HL-60/S4 treated with phorbol 12-myristate 13-acetate at 8.2 ng/mL for 4 days and 3 days (cell line): ENCODE data around the gene RAD51D.
"Not testable (repeated sequence)": the region's sequence is repeated elsewhere in the genome, so short reads cannot be mapped to it uniquely, and the experiment has no call there.

Experiments used
- in situ Hi-C: fragments of 300-500 bp; cut with MboI; formaldehyde crosslinking; loops from 2 replicates; pipeline ENCODE4 v1.15.0; 2022; ENCODE audit warnings: low sequenced_read_pairs

Gene RAD51D

GRCh38 chr17:35073991-35074627, 45.6 kb downstream of the RAD51D start:
- in situ Hi-C loops, result no loop called here

DNA sequence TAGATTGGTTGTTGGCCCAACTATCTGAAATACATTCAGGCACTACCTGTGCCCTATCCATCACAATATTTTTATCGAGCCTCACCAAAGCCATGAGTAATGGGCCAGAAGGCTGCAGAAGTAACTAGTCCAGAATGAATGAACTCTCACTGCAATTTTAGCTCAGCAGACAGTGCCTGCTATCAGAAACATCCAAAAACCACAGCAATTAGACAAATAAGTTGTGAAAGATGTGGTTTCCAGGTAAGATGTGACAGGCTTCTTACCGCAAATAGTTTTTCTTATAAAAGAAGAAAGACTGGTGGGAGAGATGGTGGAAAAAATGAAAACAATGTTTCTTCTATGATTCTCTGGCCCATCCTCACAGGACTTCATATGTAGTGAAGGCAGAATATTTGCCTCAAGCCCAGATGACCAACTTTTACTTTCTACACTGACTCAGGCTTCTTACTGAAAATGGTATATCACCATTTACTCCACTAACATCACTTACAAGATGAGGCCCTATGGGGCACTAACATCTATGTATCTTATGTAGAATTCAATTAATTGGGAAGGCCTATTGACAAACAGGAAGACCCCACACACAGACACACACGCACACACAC, 46.4 kb downstream of the RAD51D start:
- in situ Hi-C loops, result no loop called here

DNA sequence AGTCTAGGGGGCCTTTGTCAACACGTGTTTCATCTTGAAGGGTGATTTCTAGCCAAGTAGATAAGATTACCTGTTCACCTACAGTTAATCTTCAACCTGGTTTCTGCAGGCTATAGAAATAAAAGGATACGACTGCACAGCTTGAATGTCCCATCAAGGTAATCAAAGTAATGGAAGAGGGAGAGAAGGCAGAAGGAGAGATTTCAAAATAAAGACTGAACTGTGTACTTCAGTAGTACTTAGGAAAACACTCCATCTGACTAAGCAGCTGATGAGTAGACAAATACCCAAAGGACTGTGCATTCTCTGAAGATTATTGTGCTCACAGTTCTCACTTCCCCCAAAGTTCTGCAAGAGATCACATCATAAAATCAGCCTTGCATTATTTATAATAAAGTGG, 50.3 kb downstream of the RAD51D start:
- in situ Hi-C loops, result no loop called here

GRCh38 chr17:35068249-35068648, 51.4 kb downstream of the RAD51D start:
- in situ Hi-C loops, result no loop called here

- in situ Hi-C loops, result no loop called here
Measured at GRCh38 chr17:35065880-35066279, 53.8 kb downstream of the RAD51D start.

DNA sequence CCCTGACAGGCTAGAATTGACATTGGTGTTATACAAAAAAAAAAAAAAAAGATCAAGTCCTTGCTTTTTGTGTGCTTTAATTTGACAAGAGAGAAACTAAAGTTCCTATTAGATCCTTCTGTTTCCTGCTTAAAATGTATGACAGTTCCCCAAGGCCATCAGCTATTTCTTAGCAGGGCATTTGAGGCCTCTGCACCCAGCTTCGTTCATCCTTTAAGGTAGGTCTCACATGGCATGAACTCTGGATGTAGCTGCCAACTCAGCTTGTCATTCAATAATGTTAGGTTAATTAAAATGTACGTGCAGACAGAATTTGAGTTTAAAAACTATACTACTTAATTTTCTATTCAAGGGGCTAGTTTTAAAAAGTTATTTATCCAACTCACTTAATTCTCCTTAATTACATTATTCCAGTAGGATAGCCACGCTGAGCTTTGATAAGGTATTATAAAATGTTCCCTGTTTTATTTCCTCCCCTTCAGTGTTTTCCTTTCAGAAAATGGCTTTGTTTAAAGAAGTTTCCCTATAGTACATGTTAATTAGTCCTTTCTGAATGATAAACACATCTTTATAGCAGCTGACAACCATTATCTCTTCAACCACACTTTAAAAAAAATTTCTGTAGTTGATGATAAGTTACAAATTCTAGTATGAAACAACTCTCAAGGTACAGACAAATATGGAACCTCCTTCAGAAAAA, 55.0 kb downstream of the RAD51D start:
- in situ Hi-C loops, result no loop called here

GRCh38 chr17:35063514-35064223, 56.0 kb downstream of the RAD51D start, which contains the start of gene RFFL:
Gene RFFL, minus strand, starts transcription at chr17:35063707. Its CDS starts 37,154 bp downstream, at chr17:35026553.
- in situ Hi-C loops, result no loop called here

DNA sequence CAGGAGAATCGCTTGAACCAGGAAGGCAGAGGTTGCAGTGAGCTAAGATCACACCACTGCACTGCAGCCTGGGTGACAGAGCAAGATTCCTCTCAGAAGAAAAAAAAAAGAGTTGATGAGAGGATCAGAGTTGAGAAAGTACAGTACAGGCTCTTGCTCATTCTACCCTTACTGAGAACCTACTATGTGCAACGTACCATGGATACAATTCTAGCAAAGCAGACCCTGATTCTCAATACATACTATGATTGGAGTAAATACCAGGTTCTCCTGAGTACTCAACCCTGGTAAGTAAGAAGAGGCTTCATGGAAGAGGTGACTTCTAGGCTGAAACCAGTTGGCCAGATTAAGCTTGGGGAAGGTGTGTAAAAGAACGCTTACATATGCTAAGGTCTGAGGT, 57.4 kb downstream of the RAD51D start:
- in situ Hi-C loops, result no loop called here

DNA sequence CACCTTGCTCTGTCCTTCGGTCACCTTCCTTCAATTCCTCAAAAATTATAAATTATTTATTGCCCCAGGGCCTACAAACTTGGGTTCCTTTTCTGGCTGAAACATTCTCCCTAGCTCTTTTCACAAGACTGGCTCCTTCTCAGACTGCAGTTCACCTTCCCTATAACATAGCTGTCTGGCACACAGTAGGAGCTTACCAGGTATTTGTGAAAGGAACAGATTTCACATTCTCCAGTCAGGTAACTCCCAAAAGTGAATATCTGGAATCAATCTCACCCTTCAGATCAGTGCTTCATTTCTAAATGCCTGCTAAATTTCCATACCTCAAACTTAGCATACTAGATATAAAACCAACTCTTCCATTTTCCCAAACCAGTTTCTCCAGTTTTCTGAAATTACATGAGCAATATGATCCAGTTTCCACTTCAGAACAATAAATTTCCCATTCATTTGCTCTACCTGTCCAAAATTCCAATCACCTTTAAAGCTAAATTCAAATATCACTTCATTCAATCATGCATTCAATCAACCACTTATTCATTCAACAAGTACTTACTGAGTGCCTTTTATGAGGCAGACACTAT, 62.2 kb downstream of the RAD51D start:
- in situ Hi-C loops, result no loop called here

GRCh38 chr17:35056013-35056412, 63.6 kb downstream of the RAD51D start:
- in situ Hi-C loops, result no loop called here

DNA sequence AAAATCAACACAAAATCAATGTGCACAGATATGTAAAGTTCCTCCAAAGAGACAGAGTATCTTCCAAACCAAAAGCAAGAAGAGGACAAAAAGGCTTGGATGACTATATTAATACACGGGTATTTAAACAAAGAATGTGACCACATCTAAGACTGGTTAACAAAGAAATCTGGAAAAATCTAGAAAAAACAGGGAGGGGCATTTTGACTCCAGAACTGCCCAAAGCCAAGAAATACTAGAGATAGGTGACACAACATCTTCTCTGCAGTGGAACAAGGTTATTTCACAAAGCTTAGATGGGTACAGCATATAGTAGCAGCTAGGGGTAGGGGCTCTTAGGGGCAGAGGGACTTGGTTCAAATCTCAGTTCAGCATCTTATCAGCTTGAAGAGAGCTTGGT, 66.5 kb downstream of the RAD51D start:
- in situ Hi-C loops, result no loop called here

GRCh38 chr17:35052780-35053179, 66.9 kb downstream of the RAD51D start:
- in situ Hi-C loops, result no loop called here

DNA sequence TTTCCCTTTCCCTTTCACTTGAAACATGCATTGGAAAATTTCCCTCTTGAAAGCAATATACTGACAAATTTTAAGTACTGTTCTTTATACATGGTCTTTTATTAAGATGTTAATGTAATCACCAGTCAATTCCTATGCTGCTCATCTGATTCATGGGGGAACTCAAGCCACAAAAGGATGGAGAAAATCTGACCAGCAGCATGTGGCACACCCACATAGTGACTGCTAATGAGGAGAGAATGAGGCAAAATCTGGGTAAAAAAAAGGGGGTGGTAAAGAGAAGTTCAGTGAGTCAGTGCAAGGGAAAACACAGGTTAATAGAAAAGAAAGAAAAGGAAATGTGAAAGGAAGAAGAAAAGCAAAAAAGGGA, 67.4 kb downstream of the RAD51D start:
- in situ Hi-C loops, result no loop called here

- in situ Hi-C loops, result no loop called here
Measured at GRCh38 chr17:35051579-35052240, 68.0 kb downstream of the RAD51D start.

DNA sequence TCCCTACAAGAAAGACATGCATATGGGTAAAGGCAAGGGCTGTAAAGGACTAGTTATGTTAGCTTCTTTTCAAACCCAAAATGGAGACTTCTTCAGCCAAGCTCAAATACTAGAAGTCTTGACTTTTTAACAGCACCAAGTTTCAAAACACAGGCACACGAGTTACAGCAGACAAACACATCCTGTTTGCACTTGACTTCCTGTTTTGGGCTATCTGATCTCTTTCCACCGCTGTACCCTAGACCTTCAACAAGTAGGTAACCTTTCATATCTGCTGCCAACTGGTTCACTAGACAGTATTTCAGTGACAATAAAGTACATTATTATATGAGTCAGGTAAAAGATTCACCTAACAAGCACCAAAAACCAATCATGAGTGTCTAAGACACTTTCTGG, 68.5 kb downstream of the RAD51D start:
- in situ Hi-C loops, result no loop called here

DNA sequence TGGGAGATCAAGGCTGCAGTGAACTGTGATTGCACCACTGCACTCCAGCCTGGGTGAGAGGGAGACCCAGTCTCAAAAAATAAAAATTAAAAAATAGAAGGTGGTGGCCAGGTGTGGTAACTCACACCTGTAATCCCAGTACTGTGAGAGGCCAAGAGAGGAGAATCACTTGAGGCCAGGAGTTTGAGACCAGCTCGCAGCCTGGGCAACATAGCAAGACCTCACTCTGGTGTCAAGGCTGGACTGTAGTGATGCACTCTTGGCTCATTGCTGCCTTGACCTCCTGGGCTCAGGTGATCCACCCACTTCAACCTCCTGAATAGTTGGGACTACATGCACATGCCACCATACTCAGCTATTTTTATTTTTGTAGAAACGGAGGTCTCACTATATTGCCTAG, 69.5 kb downstream of the RAD51D start:
- in situ Hi-C loops, result no loop called here

DNA sequence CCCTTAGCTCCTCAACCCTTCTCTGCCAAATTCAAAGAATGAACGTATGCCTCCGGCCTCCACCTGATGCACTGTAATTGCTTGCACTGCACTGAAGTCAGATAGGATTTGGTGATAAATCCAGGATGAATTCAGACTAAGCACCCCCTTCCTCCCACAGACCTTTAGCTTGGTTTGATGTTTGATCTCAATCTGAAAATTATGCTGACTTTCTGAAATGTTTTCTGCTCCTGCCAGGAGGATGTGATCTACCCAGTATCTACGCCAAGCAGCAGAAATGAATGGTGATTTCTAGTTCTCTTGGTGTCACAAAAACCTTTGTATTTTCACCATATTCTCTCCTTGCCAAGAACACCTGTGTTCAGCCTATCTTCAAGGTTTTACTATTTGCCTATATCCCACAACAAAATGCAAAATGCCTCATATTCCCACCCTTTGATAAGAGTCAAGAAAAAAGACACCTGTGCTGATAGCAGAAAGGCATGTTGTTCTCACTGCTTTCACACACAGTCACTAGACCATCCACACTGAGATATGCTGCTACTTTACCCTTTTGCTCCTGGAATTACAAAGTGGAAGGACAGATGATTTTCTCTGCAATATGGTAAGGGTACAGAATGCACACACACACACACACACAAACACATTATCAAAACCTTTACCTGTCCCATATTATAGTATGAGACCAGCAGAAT, 70.8 kb downstream of the RAD51D start:
- in situ Hi-C loops, result no loop called here

DNA sequence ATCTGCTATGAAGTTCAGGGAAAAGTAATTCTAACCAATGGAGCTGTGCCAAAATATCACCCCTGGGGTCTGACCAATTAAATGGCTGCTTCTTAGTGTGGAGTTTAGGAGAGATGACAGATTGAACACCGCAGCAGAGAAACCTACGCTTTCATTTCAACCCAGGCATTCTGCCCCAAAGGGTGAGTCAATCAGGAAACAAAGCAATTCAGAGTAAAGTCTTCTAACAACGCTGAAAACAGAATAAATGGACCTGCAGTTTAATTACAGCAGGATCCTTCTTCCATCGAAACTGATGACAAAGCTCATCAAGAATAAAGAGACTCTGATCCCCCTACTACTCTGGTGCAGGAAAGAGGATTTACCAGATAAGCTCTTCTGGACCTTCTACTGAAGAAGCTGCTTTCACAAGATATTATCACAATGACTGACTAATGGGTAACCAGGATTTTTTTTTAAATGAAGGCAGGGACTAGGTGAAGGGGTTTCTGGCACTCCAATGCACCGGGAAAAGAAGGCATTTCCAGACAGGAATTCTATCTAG, 72.8 kb downstream of the RAD51D start:
- in situ Hi-C loops, result no loop called here

- in situ Hi-C loops, result no loop called here
Measured at GRCh38 chr17:35046245-35046644, 73.4 kb downstream of the RAD51D start.

GRCh38 chr17:35045458-35045979, 74.1 kb downstream of the RAD51D start:
- in situ Hi-C loops, result not testable (repeated sequence)
